Measurements from ENCODE around the gene HBEGF.

- TF ChIP-seq, protein P1, sequence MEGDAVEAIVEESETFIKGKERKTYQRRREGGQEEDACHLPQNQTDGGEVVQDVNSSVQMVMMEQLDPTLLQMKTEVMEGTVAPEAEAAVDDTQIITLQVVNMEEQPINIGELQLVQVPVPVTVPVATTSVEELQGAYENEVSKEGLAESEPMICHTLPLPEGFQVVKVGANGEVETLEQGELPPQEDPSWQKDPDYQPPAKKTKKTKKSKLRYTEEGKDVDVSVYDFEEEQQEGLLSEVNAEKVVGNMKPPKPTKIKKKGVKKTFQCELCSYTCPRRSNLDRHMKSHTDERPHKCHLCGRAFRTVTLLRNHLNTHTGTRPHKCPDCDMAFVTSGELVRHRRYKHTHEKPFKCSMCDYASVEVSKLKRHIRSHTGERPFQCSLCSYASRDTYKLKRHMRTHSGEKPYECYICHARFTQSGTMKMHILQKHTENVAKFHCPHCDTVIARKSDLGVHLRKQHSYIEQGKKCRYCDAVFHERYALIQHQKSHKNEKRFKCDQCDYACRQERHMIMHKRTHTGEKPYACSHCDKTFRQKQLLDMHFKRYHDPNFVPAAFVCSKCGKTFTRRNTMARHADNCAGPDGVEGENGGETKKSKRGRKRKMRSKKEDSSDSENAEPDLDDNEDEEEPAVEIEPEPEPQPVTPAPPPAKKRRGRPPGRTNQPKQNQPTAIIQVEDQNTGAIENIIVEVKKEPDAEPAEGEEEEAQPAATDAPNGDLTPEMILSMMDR (conservative IDR thresholded peaks at IDR 0.05 in 1 of 2, IDR thresholded peaks at IDR 0.05 in 1 of 2; ENCODE audit: low read depth in 1 of 2, low read length in 2 of 2) = no peak
- no peak for TF ChIP-seq EZH2 (IDR thresholded peaks at IDR 0.05; ENCODE audit: low read length, missing control alignments)
These were observed 25.2 kb upstream of the HBEGF start for GRCh38 chr5:140371356-140372151.
